GM12878 (cell line): ENCODE data around the gene FAAP100. TPM values are rescaled to one million over a fixed set of nuclear protein-coding genes. Genes with fewer than 3 reads are reported as not detected.

Source experiments
- ATAC-seq: fragments of 200-7000 bp; cut with Tn5 transposase; 3 replicates; pipeline ENCODE4 v1.9.1; 2020; ENCODE audit warnings: mild to moderate bottlenecking, moderate library complexity
- BruUV-seq: library from RNA; stranded (reverse); fragments of 400-500 nt; replicated peaks from 2 replicates; lab custom pipeline; 2021; lab: Mats Ljungman, UMichigan
- CTCF ChIA-PET: fragments of 300-600 bp; sonication (Branson Sonifier 250); formaldehyde crosslinking; extraction: SDS; loops from one replicate; lab custom pipeline; 2021; ENCODE audit warnings: inconsistent platforms; lab: Yijun Ruan, JAX
- POLR2A ChIA-PET: fragments of 350-600 bp; formaldehyde crosslinking; extraction: SDS; loops from one replicate; lab custom pipeline; 2021; ENCODE audit warnings: inconsistent platforms; lab: Charles Lee
- RAD21 ChIA-PET: fragments of 300-600 bp; sonication (Branson Sonifier 250); formaldehyde crosslinking; loops from one replicate; lab custom pipeline; 2023; ENCODE audit warnings: antibody characterized with exemption; ENCODE audit not compliant: unreplicated experiment; lab: Charles Lee
- SMC1A ChIA-PET: fragments of 300-600 bp; sonication (Branson Sonifier 250); formaldehyde crosslinking; loops from one replicate; lab custom pipeline; 2023; ENCODE audit not compliant: unreplicated experiment, uncharacterized antibody; lab: Charles Lee
- DNase-seq: peaks from one replicate; pipeline ENCODE4 v3.0.0-alpha.2; 2011; ENCODE audit warnings: low read depth, low spot score
- FAIRE-seq: peaks from 3 replicates; lab custom pipeline; 2011; peaks lifted over from hg19 to GRCh38; lab: Jason Lieb, UNC
- H2AFZ ChIP-seq: 2 replicates; pipeline ENCODE4 v1.6.0; 2011; ENCODE audit warnings: low read depth, low read length, control low read depth; ENCODE audit not compliant: control insufficient read depth
- H3K27ac ChIP-seq: 2 replicates; pipeline ENCODE4 v1.5.1; 2011; ENCODE audit warnings: control low read depth; ENCODE audit not compliant: control insufficient read depth, insufficient read depth
- H3K27me3 ChIP-seq, 2 experiments: replicated peaks in 1 of 2; 2 replicates each; pipeline versions ENCODE4 v1.6.0 to v1.6.1; 2011; ENCODE audit warnings: low read length in 1 of 2; ENCODE audit not compliant: control insufficient read depth in 2 of 2, insufficient read depth in 2 of 2
- H3K36me3 ChIP-seq, 2 experiments: 2 replicates each; pipeline ENCODE4 v1.5.1; 2011; ENCODE audit warnings: low read length in 1 of 2; ENCODE audit not compliant: control insufficient read depth in 2 of 2, insufficient read depth in 2 of 2
- H3K4me1 ChIP-seq: 2 replicates; pipeline ENCODE4 v1.6.1; 2011; ENCODE audit warnings: mild to moderate bottlenecking, low read length, moderate library complexity, mixed read lengths; ENCODE audit not compliant: control insufficient read depth, insufficient read depth
- H3K4me2 ChIP-seq: 2 replicates; pipeline ENCODE4 v1.6.0; 2011; ENCODE audit warnings: control low read depth; ENCODE audit not compliant: control insufficient read depth, insufficient read depth
- H3K4me3 ChIP-seq: fragments of 200-600 bp; sonication (generic); 2 replicates; pipeline ENCODE4 v1.5.1; 2016
- H3K79me2 ChIP-seq: 2 replicates; pipeline ENCODE4 v1.6.0; 2011; ENCODE audit warnings: low read length; ENCODE audit not compliant: control insufficient read depth, insufficient read depth
- H3K9ac ChIP-seq: 2 replicates; pipeline ENCODE4 v1.8.0; 2011; ENCODE audit warnings: low read length, control low read depth, mixed read lengths; ENCODE audit not compliant: control insufficient read depth, insufficient read depth
- H3K9me3 ChIP-seq: replicated peaks from 3 replicates; pipeline ENCODE4 v1.5.1; 2011; ENCODE audit warnings: mild to moderate bottlenecking, low read length; ENCODE audit not compliant: control insufficient read depth, insufficient read depth
- H4K20me1 ChIP-seq: 2 replicates; pipeline ENCODE4 v1.6.0; 2011; ENCODE audit not compliant: control insufficient read depth, insufficient read depth
- BHLHE40 ChIP-seq, 2 experiments: fragments of 450-650 bp in 1 of 2; IDR thresholded peaks; 2 replicates each; pipeline ENCODE4 v1.6.1; 2011 to 2017; ENCODE audit warnings: low read depth in 2 of 2, borderline replicate concordance in 1 of 2, improper control_type of control experiment in 1 of 2, low read length in 1 of 2, mild to moderate bottlenecking in 1 of 2
- CBX3 ChIP-seq: fragments of 200-600 bp; sonication (generic); IDR thresholded peaks from 2 replicates; pipeline ENCODE4 v1.6.1; 2016; ENCODE audit warnings: low read depth, borderline replicate concordance
- FOXM1 ChIP-seq: IDR thresholded peaks from 2 replicates; pipeline ENCODE4 v1.6.1; 2012; ENCODE audit warnings: low read depth, mild to moderate bottlenecking, inconsistent platforms, low read length, moderate library complexity
- GABPA ChIP-seq: IDR thresholded peaks from 2 replicates; pipeline ENCODE4 v1.6.1; 2014; ENCODE audit warnings: antibody characterized with exemption, low read depth, mild to moderate bottlenecking, inconsistent platforms
- IKZF1 ChIP-seq: fragments of 450-650 bp; conservative IDR thresholded peaks from 2 replicates; pipeline ENCODE4 v1.6.1; 2017; ENCODE audit warnings: antibody characterized with exemption, mild to moderate bottlenecking
- KAT2A ChIP-seq: conservative IDR thresholded peaks from 2 replicates; pipeline ENCODE4 v1.6.1; 2011; ENCODE audit warnings: low read depth, low read length; ENCODE audit not compliant: control insufficient read depth
- LARP7 ChIP-seq: fragments of 450-650 bp; IDR thresholded peaks from 2 replicates; pipeline ENCODE4 v1.6.1; 2017; ENCODE audit warnings: mild to moderate bottlenecking
- RUNX3 ChIP-seq: IDR thresholded peaks from 2 replicates; pipeline ENCODE4 v1.6.1; 2012; ENCODE audit warnings: low read length, inconsistent platforms
- WGBS: methylation state at CpG from one replicate; pipeline ENCODE4 v1.1.6; 2016; ENCODE audit warnings: low lambda C conversion rate; ENCODE audit not compliant: insufficient replicate concordance, insufficient coverage; ENCODE audit errors: missing lambda C conversion rate; 5-methylcytosine and 5-hydroxymethylcytosine counted together
- in situ Hi-C: fragments of 300-500 bp; cut with MboI; formaldehyde crosslinking; loops from 9 replicates; pipeline ENCODE4 v1.14.3; 2018; ENCODE audit warnings: mixed read lengths
- intact Hi-C: fragments of 100-400 bp; cut with micrococcal nuclease; formaldehyde crosslinking; loops from one replicate; pipeline ENCODE4 v1.14.2; 2022; ENCODE audit not compliant: unreplicated experiment
- polyA plus RNA-seq, 11 experiments: library from polyadenylated mRNA; depleted of rRNA in 4 of 11; unstranded in 6 of 11; stranded (reverse) in 5 of 11; fragments of >200 nt; fragmentation: Nextera tagmentation in 4 of 11; fragmentation: Illumina TruSeq in 1 of 11; extraction: Ambion mirVana in 4 of 11; extraction: Trizol in 1 of 11; gene quantifications; 1 replicate in 1 of 11; 2 replicates in 10 of 11; pipeline versions ENCODE4 v1.2.1 to v1.2.3, GENCODE V29; 2011 to 2016; ENCODE audit warnings: inconsistent platforms in 2 of 11, missing spikeins in 2 of 11, low read depth in 1 of 11
- total RNA-seq, 4 experiments: library from RNA; depleted of rRNA in 3 of 4; stranded (reverse); fragments of >200 nt in 3 of 4; fragmentation: Illumina TruSeq in 1 of 4; extraction: Trizol in 1 of 4; gene quantifications; 2 replicates each; pipeline versions ENCODE4 v1.2.1 to v1.2.3, GENCODE V29; 2013 to 2021
- TF ChIP-seq, protein P1 (sequence below): fragments of 450-650 bp; conservative IDR thresholded peaks from 2 replicates; pipeline ENCODE4 v1.6.1; 2017; ENCODE audit warnings: mild to moderate bottlenecking, moderate library complexity
- TF ChIP-seq, protein P2 (sequence below): IDR thresholded peaks from 2 replicates; pipeline ENCODE4 v1.6.1; 2011; ENCODE audit warnings: borderline replicate concordance, low read depth, mild to moderate bottlenecking, moderate library complexity, mixed read lengths, low read length; ENCODE audit not compliant: insufficient read depth; ENCODE audit errors: extremely low read length

The FAAP100 gene
- total and polyA plus RNA-seq, 10 of the 15 experiments (the other 5 are each of a cell fraction or from before 2014, with no cell fraction given): 0.11 to 46.2 (median 17.1) TPM

DNA sequence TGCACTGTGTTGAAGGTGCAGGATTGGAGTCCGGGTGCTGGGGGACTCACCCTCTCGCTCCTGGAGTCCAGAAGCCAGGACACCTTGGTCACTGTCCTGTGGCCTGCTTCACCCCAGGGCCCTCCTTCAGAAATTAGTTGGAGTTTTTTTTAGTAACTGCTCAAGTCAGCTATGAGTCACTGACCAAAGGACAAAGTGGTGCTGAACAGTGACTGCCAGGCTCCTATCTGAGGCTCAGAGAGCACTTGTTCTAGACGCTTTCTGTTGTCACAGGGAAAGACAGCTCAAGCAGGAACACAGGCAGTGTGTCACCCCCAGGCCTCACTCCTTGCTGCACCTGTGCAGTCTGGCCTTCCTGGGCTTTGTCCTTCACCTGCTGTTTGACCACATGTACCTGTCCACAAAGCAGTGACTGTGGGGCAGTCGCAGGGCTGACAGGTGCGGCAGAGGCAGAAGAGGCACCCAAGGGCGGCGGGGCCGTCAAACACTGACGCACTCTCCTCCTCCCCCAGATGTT is 4.1 kb upstream of the FAAP100 start (continued):
- TF ChIP-seq, protein P1, sequence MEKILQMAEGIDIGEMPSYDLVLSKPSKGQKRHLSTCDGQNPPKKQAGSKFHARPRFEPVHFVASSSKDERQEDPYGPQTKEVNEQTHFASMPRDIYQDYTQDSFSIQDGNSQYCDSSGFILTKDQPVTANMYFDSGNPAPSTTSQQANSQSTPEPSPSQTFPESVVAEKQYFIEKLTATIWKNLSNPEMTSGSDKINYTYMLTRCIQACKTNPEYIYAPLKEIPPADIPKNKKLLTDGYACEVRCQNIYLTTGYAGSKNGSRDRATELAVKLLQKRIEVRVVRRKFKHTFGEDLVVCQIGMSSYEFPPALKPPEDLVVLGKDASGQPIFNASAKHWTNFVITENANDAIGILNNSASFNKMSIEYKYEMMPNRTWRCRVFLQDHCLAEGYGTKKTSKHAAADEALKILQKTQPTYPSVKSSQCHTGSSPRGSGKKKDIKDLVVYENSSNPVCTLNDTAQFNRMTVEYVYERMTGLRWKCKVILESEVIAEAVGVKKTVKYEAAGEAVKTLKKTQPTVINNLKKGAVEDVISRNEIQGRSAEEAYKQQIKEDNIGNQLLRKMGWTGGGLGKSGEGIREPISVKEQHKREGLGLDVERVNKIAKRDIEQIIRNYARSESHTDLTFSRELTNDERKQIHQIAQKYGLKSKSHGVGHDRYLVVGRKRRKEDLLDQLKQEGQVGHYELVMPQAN: no peak
- TF ChIP-seq, all 136 proteins: peak for 2

DNA sequence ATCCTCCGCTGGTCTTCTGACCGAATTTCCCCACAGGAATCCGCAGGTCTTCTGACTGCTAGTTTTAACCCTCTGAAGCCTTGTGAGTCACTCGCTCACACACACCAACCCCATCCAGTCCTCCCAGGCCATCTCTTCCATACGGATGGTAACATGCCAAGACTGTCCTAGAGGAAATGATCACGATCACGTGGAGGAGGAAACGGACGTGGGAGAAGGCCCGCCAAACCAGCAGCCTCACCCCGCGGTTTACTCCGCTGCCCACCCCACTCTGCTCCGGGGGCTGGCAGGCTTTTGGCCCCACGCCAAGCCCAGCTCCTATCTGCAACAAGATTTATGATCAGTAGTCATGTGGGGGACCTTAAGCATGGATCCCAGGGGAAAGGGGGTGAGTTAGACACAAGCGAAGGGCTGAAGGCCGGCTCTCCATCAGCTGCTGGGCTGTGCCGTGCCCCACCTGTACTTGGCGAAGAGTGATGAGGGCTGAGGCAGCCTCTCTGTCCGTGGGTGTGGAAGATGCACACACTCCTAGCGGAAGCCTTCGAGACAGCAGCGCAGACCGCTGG is 1.5 kb upstream of the FAAP100 start:
- 25% methylated on average over 24 of the region's 24 CpGs for WGBS
- peaks cover 24% of the 10 kb centered on the region for H3K79me2 ChIP-seq
- peak overlapping the region; percentile 58 for H3K27ac ChIP-seq
- no peaks in the 10 kb centered on the region for H3K9me3 ChIP-seq
- H4K20me1 ChIP-seq: no peaks in the 10 kb centered on the region
- RAD21 ChIA-PET: no interaction called here
- TF ChIP-seq GABPA: no peak
- TF ChIP-seq FOXM1: no peak
- 0 out of 4 replicates have a peak, but pooled peaks of 1 of the 2 experiments have one; percentile 11 for TF ChIP-seq BHLHE40 (IDR thresholded peaks at IDR 0.05; ENCODE audit: borderline replicate concordance in 1 of 2, low read depth in 2 of 2, low read length in 1 of 2)
- TF ChIP-seq, protein P2, sequence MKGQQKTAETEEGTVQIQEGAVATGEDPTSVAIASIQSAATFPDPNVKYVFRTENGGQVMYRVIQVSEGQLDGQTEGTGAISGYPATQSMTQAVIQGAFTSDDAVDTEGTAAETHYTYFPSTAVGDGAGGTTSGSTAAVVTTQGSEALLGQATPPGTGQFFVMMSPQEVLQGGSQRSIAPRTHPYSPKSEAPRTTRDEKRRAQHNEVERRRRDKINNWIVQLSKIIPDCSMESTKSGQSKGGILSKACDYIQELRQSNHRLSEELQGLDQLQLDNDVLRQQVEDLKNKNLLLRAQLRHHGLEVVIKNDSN: peak; percentile 31
- no peak for TF ChIP-seq KAT2A
- TF ChIP-seq IKZF1: 0 out of 2 replicates have a peak, but pooled peaks have one; percentile 33
- peak; percentile 30; the same call in 1 of the 2 replicates for TF ChIP-seq RUNX3
- no peak for TF ChIP-seq CBX3
- TF ChIP-seq LARP7: no peak
- CTCF ChIA-PET: interaction anchor here (1.4 kb wide), 1 partner anchor 48 kb away, joined by 6 read pairs; no protein-coding TSS in a partner anchor
- DNase-seq (peak; percentile 9), FAIRE-seq (no peak), ATAC-seq (no peak; the same call in 2 of the 3 replicates)
- intact Hi-C loops: loop anchor here (2.0 kb wide), 1 partner anchor 37 kb away; no protein-coding TSS in a partner anchor
- SMC1A ChIA-PET: interaction anchor here (1.6 kb wide), 1 partner anchor 33 kb away, joined by 3 read pairs; no protein-coding TSS in a partner anchor
- H3K36me3 ChIP-seq: peaks cover 17 to 24% of the 10 kb centered on the region in 2 experiments; a peak in 3 of 4 replicates
- peak overlapping the region; percentile 93 for H3K4me3 ChIP-seq
- BruUV-seq: TSS peak; percentile 81
- POLR2A ChIA-PET: no interaction called here
- no peaks in the 10 kb centered on the region for H3K27me3 ChIP-seq
- peak overlapping the region; percentile 86 for H3K4me2 ChIP-seq
- in situ Hi-C loops: no loop called here
- H2AFZ ChIP-seq: peak overlapping the region; percentile 51
- peaks cover 14% of the 10 kb centered on the region for H3K4me1 ChIP-seq
- peak overlapping the region; percentile 74 for H3K9ac ChIP-seq
